Panc1 (cell line): ENCODE measurements around the gene PM20D1. TPM values are rescaled to one million over a fixed set of nuclear protein-coding genes. Genes with fewer than 3 reads are reported as not detected.

Source experiments
- ATAC-seq: fragments of 200-7000 bp; cut with Tn5 transposase; 2 replicates; pipeline ENCODE4 v1.9.1; 2020; ENCODE audit warnings: mild to moderate bottlenecking, moderate library complexity
- BruUV-seq: library from RNA; stranded (reverse); fragments of 400-500 nt; replicated peaks from 2 replicates; lab custom pipeline; 2021; lab: Mats Ljungman, UMichigan
- CTCF ChIA-PET: fragments of 300-600 bp; sonication (Branson Sonifier 250); formaldehyde crosslinking; loops from one replicate; lab custom pipeline; 2022; ENCODE audit warnings: antibody characterized with exemption; lab: Charles Lee
- POLR2A ChIA-PET: fragments of 300-600 bp; sonication (Branson Sonifier 250); formaldehyde crosslinking; loops from one replicate; lab custom pipeline; 2022; ENCODE audit warnings: antibody characterized with exemption; lab: Charles Lee
- DNase-seq: peaks from one replicate; pipeline ENCODE4 v3.0.0-alpha.2; 2010; ENCODE audit warnings: low read depth, low spot score
- H3K27ac ChIP-seq: 2 replicates; pipeline ENCODE4 v1.5.1; 2011; ENCODE audit warnings: mild to moderate bottlenecking, low read length, inconsistent platforms
- H3K27me3 ChIP-seq: fragments of 200-500 bp; sonication (Bioruptor generic); 2 replicates; pipeline ENCODE4 v1.6.0; 2014; ENCODE audit warnings: low read length, inconsistent platforms; ENCODE audit not compliant: control insufficient read depth, insufficient read depth
- H3K36me3 ChIP-seq: fragments of 200-500 bp; sonication (Bioruptor generic); 2 replicates; pipeline ENCODE4 v1.5.1; 2014; ENCODE audit warnings: inconsistent platforms, mild to moderate bottlenecking, low read length, moderate library complexity; ENCODE audit not compliant: control insufficient read depth, insufficient read depth
- H3K4me1 ChIP-seq: 2 replicates; pipeline ENCODE4 v1.5.1; 2011; ENCODE audit warnings: inconsistent platforms, mild to moderate bottlenecking, low read length, moderate library complexity; ENCODE audit not compliant: control insufficient read depth, insufficient read depth
- H3K4me3 ChIP-seq, 2 experiments: 2 replicates each; pipeline ENCODE4 v1.5.1; 2011 to 2012; ENCODE audit warnings: low read depth in 2 of 2, low read length in 2 of 2, mild to moderate bottlenecking in 2 of 2, inconsistent platforms in 1 of 2, moderate library complexity in 1 of 2
- H3K9me3 ChIP-seq: fragments of 200-500 bp; sonication (Bioruptor generic); 2 replicates; pipeline ENCODE4 v1.5.1; 2014; ENCODE audit warnings: low read depth, mild to moderate bottlenecking, inconsistent platforms, low read length, moderate library complexity; ENCODE audit not compliant: control insufficient read depth, insufficient read depth
- CTCF ChIP-seq: fragments of 450-650 bp; IDR thresholded peaks from 2 replicates; pipeline ENCODE4 v1.5.1; 2017; ENCODE audit warnings: mild to moderate bottlenecking
- POLR2AphosphoS5 ChIP-seq: IDR thresholded peaks from 2 replicates; pipeline ENCODE4 v1.6.1; 2012; ENCODE audit warnings: mild to moderate bottlenecking, low read depth, low read length, moderate library complexity
- SIN3A ChIP-seq: IDR thresholded peaks from 2 replicates; pipeline ENCODE4 v1.6.1; 2012; ENCODE audit warnings: low read depth, mild to moderate bottlenecking, low read length, moderate library complexity, borderline replicate concordance; ENCODE audit not compliant: insufficient read depth
- TCF7L2 ChIP-seq: IDR thresholded peaks from 2 replicates; pipeline ENCODE4 v1.6.1; 2011; ENCODE audit warnings: mild to moderate bottlenecking, low read depth, low read length, inconsistent platforms
- in situ Hi-C: cut with HindIII; loops from 2 replicates; pipeline ENCODE4 v1.10.0; 2016; ENCODE audit warnings: low sequenced_read_pairs, low pct_unique_long_range_greater_than_20kb
- intact Hi-C: fragments of 100-400 bp; cut with micrococcal nuclease; formaldehyde crosslinking; loops from one replicate; pipeline ENCODE4 v1.10.0; 2022; ENCODE audit not compliant: unreplicated experiment
- total RNA-seq: library from RNA; stranded (reverse); gene quantifications from one replicate; pipeline ENCODE4 v1.2.1, GENCODE V29; 2021; ENCODE audit not compliant: unreplicated experiment
- TF ChIP-seq, protein P1 (sequence below), 2 experiments: IDR thresholded peaks; 2 replicates each; pipeline ENCODE4 v1.6.1; 2011 to 2012; ENCODE audit warnings: low read depth in 2 of 2, control low read depth in 1 of 2, low read length in 1 of 2, mild to moderate bottlenecking in 1 of 2, moderate library complexity in 1 of 2; ENCODE audit not compliant: insufficient read depth in 1 of 2

The PM20D1 gene
- total RNA-seq, 1 experiment from 2014 or later, result 0.13 TPM

DNA sequence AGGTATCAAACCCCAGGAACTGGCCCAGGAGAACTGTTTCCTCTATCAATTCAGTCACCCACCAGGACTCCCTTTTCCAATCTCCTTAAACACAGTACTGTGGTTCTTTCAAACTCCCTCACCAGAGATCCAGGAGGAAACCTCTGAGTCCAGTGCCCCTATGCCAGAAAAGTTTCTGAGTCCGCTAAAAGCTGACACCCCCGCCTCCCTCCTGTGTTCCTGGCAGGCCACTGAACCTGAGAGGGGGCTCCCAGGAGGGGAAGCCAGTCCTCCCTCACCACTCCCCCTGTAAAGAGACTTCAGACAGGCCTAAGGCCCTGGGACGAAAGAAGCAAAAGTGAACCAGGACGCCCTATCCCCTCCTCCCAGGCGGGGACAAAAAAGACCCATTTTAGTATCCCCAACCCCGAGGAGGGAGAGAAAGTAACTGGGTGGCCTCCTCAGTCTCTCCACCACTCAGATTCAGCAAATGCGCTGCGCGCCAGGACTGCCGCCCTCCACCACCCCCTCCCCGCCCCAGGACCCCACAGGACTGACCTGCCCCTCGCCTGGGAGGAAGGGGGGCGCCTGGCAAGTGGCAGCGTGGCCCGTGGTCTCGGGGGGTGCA, 37.6 kb downstream of the PM20D1 start:
- in situ Hi-C loops, result no loop called here
- TF ChIP-seq, protein P1, sequence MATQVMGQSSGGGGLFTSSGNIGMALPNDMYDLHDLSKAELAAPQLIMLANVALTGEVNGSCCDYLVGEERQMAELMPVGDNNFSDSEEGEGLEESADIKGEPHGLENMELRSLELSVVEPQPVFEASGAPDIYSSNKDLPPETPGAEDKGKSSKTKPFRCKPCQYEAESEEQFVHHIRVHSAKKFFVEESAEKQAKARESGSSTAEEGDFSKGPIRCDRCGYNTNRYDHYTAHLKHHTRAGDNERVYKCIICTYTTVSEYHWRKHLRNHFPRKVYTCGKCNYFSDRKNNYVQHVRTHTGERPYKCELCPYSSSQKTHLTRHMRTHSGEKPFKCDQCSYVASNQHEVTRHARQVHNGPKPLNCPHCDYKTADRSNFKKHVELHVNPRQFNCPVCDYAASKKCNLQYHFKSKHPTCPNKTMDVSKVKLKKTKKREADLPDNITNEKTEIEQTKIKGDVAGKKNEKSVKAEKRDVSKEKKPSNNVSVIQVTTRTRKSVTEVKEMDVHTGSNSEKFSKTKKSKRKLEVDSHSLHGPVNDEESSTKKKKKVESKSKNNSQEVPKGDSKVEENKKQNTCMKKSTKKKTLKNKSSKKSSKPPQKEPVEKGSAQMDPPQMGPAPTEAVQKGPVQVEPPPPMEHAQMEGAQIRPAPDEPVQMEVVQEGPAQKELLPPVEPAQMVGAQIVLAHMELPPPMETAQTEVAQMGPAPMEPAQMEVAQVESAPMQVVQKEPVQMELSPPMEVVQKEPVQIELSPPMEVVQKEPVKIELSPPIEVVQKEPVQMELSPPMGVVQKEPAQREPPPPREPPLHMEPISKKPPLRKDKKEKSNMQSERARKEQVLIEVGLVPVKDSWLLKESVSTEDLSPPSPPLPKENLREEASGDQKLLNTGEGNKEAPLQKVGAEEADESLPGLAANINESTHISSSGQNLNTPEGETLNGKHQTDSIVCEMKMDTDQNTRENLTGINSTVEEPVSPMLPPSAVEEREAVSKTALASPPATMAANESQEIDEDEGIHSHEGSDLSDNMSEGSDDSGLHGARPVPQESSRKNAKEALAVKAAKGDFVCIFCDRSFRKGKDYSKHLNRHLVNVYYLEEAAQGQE (IDR thresholded peaks at IDR 0.05; ENCODE audit: insufficient read depth in 1 of 2, low read depth in 2 of 2, low read length in 1 of 2), result no peak
- TF ChIP-seq POLR2AphosphoS5, result no peak
- TF ChIP-seq TCF7L2, result no peak
- no peak for TF ChIP-seq CTCF
- TF ChIP-seq SIN3A, result no peak; the same call in 1 of the 2 replicates
- intact Hi-C loops, result no loop called here
- no TSS peak for BruUV-seq
- ChIA-PET CTCF (interaction anchor here (0.6 to 0.7 kb wide), 2 partner anchors 13 to 41 kb away, joined by 3 read pairs; no protein-coding TSS in a partner anchor), POLR2A (interaction anchor here (0.7 to 1.2 kb wide), 2 partner anchors 61 to 151 kb away, joined by 3 to 8 read pairs; no protein-coding TSS in a partner anchor)
- Histone ChIP-seq H3K9me3 (no peaks in the 10 kb centered on the region), H3K27me3 (no peaks in the 10 kb centered on the region), H3K4me1 (peaks cover 15% of the 10 kb centered on the region), H3K36me3 (no peaks in the 10 kb centered on the region; the same call in 1 of the 2 replicates), H3K4me3 (peak overlapping the region; percentile 84 to 86), H3K27ac (peak overlapping the region; percentile 80)
- peak; percentile 8 for ATAC-seq
- DNase-seq, result no peak

DNA sequence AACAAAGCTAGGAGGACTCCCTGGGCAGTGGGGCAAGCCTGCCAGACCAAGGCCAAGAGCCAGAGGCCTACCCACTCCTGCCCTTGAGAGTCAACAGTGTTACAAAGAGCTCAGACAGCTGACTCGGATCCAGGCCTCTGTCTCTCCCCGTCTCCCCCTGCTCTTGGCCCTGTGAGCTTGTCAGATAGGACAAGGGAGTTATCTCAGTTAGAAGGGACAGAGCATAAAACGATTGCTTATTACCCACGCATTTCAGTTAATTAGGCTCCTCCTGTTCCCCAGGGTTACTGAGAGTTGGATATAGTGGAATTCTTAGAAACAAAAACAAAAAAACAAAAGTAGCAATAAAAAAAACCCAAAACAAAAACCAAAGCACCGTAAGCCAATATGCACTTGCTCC, 38.3 kb downstream of the PM20D1 start:
- in situ Hi-C loops, result no loop called here
- no TSS peak for BruUV-seq
- ChIA-PET CTCF (interaction anchor here (1.0 kb wide), 1 partner anchor 20 kb away, joined by 4 read pairs; no protein-coding TSS in a partner anchor), POLR2A (no interaction called here)
- TF ChIP-seq TCF7L2 (no peak), POLR2AphosphoS5 (no peak), CTCF (no peak), SIN3A (no peak)
- TF ChIP-seq, protein P1 (IDR thresholded peaks at IDR 0.05; ENCODE audit: insufficient read depth in 1 of 2, low read depth in 2 of 2, low read length in 1 of 2), result no peak
- Histone ChIP-seq H3K27ac (peak overlapping the region; percentile 80), H3K4me3 (peak overlapping the region; percentile 84 to 86), H3K9me3 (no peaks in the 10 kb centered on the region), H3K36me3 (no peaks in the 10 kb centered on the region; the same call in 1 of the 2 replicates), H3K4me1 (peaks cover 15% of the 10 kb centered on the region), H3K27me3 (no peaks in the 10 kb centered on the region)
- intact Hi-C loops, result no loop called here
- no peak for DNase-seq
- no peak for ATAC-seq
